ENCODE measurements around the gene P4HTM.

The P4HTM gene, protein sequence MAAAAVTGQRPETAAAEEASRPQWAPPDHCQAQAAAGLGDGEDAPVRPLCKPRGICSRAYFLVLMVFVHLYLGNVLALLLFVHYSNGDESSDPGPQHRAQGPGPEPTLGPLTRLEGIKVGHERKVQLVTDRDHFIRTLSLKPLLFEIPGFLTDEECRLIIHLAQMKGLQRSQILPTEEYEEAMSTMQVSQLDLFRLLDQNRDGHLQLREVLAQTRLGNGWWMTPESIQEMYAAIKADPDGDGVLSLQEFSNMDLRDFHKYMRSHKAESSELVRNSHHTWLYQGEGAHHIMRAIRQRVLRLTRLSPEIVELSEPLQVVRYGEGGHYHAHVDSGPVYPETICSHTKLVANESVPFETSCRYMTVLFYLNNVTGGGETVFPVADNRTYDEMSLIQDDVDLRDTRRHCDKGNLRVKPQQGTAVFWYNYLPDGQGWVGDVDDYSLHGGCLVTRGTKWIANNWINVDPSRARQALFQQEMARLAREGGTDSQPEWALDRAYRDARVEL

DNA sequence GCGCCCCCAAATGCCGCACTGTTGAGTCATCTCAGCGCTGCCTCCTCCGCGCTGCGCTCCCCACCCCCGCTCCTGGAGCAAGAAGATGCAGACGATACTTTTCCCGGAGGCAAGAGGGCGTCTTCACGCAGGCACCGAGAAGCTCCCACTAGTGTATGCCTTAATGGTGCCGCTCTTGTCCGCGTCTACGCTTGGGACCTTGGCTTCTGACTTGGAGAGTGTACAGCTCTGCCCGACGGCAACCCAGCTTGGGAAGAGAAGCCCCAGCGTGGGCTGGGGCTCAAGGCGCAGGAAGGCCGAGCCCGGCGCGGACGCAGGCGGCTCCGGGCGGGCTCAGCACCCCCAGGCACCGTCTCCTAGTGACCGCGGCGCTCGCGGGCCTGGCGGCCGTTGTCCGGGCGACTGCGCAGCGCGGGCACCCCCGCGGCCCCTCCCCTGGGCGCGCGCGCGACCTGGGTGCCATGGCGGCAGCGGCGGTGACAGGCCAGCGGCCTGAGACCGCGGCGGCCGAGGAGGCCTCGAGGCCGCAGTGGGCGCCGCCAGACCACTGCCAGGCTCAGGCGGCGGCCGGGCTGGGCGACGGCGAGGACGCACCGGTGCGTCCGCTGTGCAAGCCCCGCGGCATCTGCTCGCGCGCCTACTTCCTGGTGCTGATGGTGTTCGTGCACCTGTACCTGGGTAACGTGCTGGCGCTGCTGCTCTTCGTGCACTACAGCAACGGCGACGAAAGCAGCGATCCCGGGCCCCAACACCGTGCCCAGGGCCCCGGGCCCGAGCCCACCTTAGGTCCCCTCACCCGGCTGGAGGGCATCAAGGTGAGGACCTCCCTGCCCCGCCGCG is at the start of gene P4HTM:
TSS of gene P4HTM (plus strand) at position 446 of the 840 bp plus-strand sequence. CDS start at position 462, 16 bp downstream.
- DNase-seq (ENCODE audit: low read depth in 2 of 2), result peak; percentile 82 to 83

DNA sequence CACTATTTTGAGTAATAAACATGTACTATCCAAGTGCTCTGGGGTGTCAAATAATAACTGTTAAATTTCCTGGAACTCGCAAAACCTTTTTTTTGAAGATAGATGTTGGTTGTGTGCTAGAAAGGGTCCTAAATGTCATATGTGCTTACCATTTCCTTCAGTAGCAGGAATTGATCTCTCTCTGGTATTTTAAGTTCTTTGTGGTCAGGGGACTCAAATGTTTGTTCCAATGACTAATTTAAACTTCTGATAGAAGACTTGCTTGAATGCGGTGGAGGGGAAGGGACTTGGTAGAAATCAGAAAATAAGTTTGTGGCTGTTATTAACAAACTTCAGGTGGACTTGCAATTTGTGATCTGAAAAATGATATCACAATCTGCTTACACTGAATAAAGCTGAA is 44.6 kb upstream of the P4HTM start:
- no peak for DNase-seq (ENCODE audit: low read depth in 2 of 2)

DNA sequence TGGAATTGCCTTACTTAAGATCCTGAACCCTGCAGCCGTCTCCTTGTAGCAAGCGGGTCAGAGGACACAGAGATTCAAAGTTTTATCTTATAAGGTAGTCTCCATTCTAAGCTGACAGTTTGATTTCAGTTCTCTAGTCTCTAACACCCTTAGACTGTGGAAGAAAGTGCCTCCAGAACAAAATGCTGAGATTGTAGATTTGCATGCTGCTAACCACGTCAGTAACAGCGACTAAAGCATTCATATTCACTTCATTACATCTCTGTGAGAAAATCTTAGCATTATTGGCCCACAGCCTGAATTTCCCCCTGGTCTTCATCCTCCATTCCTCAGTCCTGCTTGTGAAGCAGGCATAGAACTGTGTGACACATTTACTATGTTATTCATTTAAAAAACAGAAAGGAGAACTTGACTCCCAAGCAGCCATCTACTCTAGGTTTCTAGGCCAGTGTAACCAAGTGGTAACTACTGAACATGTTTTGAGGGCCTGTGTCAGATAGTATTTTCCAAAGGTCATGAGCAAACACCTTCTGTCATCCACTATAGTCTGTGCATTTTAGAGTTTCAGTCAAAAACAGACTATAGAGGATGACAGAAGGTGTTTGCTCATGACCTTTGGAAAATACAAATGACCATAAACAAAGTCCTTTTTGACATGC is 44.0 kb upstream of the P4HTM start:
- DNase-seq (ENCODE audit: low read depth in 2 of 2), result no peak

DNA sequence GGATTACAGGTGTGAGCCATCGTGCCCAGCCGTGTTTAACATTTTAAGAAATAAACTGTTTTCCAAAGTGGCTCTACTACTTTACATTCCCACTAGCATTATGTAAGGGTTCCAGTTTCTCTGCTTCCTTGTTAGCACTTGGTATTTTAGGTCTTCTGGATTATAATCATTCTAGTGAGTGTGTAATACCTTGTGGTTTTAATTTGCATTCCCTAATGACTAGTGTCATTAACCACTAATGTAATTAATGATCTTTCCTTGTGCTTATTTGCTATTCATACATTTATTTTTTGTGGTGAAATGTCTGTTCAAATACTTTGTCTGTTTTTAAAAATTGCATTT is 40.7 kb upstream of the P4HTM start:
- no peak for DNase-seq (ENCODE audit: low read depth in 2 of 2)

DNA sequence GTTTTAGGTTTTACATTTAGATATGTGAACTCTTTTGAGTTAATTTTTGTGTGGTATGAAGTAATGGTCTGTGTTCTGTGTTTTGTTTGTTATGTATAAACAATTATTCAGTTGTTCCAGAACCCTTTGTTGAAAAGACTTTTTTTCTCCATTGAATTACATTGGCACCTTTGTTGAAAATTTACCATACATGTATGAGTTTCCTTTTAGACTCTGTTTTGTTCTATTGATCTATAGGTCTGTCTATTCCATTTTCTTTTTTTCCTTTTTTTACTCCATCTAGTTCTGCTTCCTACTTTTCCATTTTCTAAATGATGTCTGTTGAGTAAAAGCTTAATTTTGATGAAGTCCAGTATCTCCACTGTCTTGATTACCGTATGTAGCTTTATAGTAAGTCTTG is 40.0 kb upstream of the P4HTM start:
- no peak for DNase-seq (ENCODE audit: low read depth in 2 of 2)

DNA sequence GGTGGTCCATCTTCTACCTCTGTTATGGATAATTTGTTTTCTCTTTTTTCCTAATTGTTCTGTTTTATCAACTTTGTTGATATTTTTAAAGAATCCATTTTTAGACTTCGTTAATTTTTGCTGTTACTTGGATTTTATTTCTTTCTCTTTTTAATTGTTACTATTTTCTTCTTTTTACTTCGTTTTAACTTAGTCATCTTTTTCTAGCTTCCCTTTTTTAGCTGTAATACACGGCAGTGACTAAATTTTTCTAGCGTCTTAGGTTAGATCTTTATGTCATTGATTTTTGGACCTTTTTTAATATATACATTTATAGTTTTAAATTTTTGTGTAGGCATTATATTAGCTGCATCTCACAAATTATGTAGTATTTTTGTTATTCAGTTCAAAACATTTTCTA is 38.3 kb upstream of the P4HTM start:
- no peak for DNase-seq (ENCODE audit: low read depth in 2 of 2)

DNA sequence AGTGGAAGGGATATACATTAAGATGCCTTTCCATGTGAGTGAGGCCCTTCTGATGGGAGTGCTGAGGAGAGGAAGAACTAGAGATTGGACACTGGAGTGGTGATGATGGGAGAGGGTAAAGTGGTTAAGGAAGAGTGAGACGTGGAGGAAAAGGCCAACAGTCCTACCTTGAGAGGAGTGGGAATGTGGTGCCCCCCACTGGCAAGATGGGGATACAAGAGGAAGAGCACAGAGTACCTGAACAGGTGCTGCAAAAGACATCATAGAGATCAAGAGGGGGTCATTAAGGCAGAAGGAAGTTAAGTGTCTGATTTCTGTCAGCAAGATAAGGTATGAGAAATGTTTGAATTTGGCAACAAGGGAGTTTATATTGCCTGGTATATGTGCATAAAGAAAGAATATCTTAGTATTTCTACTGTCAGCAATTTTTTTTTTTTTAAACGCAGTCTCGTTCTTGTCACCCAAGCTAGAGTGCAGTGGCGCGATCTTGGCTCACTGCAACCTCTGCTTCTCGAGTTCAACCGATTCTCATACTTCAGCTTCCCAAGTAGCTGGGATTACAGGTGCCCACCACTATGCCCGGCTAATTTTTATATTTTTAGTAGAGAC is 37.4 kb upstream of the P4HTM start:
- DNase-seq (ENCODE audit: low read depth in 2 of 2), result no peak

DNA sequence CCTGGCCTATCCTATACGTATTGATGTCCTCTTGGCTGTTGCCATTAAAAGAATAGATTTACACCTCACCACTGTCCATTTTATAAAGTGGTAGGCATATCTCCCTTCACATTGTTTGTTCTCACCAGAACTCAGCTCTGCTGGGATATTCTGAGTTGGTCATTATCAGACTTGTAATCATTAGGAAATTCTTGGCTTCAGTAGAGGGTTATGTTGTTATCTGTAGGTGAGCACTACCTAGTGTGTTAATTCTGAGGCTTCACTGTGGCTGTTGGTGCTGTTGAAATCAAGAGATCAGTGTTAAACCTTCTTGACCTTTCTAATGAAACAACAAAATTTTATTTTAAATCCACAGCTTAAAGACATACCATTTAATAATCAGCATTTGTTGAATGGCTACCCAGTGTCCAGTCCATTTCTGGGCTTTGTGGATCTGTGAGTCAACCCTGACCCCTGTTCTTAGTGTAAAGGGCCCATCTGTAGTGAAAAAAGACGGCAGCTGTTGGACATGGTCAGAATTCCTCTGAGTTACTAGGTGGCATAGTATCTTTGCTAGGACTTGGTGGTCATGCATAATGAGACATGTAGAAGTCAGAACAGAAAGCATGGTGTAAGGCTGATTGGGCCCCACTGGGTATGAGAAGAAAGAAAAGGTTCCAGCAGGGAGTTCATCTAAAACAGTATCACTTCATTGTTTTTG is 32.9 kb upstream of the P4HTM start:
- no peak for DNase-seq (ENCODE audit: low read depth in 2 of 2)

DNA sequence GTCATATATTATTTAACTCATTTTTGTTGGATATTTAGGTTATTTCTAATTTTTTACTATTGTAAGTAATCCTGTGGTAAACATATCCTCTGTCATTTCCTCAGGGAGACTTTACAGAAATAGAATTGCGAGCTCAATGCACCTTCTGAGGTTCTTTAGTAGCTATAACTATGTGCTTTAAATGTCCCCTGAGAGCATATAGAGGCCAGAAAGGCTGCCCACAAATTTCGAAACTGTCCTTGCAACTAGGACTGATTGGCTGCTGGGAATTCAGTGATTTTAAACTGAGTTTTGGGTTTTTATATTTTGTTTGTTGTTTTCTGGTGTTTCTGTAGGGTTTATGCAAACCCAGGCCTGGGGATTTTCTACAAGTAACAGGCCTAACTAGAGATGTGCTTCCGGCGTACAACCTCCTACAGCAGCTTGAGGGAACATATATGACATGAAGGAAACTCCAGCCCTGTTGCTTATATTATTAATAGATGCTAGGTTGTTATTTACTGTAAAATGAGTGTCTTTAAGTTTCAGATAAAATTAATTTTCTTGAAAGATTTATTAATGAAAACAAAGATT is 29.1 kb upstream of the P4HTM start:
- DNase-seq (ENCODE audit: low read depth in 2 of 2), result no peak

DNA sequence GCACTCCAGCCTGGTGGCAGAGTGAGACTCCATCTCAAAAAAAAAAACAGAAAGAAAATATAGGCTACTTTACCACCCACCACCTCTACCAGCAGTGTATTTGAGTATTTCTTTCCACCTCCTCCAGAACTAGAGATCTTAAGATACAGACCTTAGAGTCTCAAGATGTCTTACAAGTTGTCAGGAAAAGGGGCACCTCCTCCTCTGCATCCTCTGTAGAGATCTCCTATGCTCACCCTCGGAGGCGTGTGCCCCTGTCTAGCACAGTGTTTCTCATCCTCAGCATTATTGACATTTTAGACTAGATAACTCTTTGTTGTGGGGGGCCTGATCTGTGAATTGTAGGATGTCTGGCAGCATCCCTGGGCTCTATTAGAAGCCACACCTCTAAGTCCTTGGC is 27.7 kb upstream of the P4HTM start:
- DNase-seq (ENCODE audit: low read depth in 2 of 2), result no peak

DNA sequence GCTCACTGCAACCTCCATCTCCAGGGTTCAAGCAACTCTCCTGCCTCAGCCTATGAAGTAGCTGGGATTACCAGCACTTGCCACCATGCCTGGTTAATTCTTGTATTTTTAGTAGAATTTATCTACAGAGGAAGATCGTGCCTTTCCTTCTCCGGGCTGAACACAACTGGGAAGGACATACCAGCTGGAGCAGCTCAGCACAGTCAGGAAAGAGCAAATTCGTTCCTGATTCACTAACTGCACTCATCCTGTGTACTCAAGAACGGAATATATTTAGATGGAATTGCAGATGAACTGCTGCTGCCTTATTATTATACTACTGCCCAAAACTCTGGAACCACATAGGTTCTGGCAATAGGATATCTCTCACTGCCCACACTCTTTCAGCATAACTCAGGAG is 27.1 kb upstream of the P4HTM start:
- no peak for DNase-seq (ENCODE audit: low read depth in 2 of 2)

DNA sequence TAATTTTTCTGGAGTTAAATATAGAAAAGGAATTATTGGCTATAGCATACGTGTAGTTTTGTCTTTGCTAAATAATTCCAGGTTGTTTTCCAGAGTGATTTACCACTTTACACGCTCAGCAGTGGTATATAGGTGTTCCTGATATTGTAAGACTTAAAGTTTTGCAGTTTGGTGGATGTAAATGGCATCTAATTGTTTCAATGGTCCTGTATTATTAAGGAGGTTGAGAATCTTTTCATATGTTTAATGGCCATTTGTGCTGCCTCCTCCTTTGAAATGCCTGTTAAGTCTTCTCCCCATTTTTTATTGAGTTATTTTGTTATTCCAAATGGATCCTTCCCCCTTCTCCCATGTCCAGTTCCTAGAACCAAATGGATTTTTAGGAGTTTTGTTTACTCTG is 26.4 kb upstream of the P4HTM start:
- DNase-seq (ENCODE audit: low read depth in 2 of 2), result no peak

DNA sequence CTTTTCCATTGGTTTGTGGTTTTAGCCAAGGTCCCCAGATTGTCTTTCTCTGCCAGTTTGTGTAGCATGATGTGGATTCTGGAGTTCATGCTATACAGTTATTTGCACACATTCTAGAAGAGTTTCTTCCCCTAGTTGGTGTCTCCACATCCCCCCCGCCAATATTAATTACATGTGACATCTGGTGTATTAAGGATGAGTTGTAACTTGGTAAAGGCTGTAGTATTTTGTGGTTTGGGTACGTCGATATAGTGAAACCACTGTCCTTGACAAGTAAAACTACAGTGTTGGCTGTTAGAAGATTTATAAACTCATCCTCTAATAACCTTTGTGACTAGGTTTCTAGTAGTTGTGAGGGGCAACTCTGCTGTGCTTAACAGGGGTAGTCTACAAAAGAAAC is 23.7 kb upstream of the P4HTM start:
- no peak for DNase-seq (ENCODE audit: low read depth in 2 of 2)

DNA sequence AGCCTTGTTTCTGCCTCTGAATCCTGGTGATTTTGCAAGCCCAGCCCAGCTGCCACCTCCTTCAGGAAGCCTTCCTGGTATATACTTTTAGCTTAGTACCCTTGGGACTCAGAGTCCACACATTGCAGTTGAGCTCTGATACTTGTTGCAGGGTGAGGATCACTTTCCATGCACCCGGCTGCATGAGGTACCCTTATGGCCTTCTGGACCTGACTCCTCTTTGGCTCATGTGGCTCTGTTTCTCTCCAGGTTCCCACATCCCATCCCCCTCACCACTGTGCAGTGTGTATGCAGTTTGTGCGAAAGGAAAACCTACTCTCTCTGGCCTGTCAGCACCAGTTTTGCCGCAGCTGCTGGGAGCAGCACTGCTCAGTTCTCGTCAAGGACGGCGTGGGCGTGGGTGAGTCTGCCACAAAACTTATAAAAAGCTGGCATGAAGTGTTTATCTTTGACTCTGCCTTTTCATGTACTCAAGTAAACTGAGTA is 23.1 kb upstream of the P4HTM start:
- DNase-seq (ENCODE audit: low read depth in 2 of 2), result no peak

DNA sequence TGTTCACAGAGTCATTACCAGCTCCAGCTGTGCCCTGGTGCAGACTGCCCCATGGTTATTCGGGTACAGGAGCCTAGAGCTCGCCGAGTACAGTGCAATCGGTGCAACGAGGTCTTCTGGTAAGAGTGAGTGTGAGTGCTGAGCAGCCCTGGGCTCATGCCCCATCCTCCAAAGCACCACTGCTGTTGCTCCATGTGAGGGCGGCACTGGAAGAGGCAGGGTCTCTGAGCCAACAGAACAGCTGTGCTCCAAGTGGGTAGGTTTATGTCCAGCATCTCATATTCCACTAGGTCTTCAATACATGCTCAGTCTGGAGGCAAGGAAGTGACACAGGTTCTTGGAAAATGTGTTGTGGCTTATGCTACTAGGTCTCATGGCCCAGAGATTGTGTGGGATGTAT is 19.5 kb upstream of the P4HTM start:
- DNase-seq (ENCODE audit: low read depth in 2 of 2), result no peak

DNA sequence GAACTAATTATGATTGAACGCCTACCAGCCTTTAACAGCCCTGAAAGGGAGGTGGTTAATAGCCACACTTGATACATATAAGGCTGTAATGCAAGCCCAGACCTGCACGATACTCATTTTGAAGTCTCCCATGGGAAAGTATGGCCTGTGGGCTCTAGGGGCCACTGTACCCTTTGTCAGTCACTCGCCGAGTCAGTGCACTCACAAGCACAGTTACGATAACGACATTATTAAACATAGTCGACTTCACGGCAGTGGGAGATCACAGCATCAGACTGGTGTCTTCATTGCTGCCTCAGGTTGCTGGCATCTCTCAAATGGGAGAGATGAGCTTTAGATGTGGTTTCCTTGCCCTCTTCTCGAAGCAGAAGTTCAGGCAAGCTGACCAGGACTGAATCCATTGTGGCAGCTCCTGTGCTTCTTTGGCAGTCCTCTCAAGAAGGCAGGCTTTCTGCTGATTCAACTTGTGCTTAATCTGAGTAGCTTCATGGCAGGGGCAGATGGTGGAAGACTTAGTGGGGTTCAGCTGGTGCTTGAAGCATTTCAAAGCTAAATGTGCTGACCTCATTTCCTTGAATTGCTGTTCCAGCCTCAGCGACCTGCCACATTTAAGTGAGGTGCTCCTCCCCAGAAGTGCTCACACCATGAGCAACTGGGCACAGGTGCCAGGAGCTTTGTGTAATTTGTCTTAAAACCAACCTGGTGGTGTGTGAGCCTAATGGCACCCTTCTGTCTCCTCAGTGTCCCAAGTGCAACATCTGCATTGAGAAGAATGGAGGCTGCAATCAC is 15.8 kb upstream of the P4HTM start:
- DNase-seq (ENCODE audit: low read depth in 2 of 2), result no peak

DNA sequence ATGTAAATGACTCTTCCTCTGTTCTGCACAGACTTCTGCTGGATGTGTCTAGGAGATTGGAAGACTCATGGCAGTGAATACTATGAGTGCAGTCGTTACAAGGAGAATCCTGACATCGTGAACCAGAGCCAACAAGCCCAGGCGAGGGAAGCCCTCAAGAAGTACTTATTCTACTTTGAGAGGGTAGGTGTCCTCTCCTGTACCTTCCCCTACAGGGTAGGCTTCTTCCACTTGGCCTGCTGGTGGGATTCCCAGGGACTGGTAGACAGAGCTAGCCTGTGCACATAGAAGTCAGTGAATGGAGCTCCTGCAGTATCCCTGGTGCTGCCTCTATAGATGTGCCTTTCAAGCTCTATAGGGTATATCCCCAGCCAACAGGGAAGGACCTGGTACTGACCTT is 10.6 kb upstream of the P4HTM start:
- DNase-seq (ENCODE audit: low read depth in 2 of 2), result no peak

DNA sequence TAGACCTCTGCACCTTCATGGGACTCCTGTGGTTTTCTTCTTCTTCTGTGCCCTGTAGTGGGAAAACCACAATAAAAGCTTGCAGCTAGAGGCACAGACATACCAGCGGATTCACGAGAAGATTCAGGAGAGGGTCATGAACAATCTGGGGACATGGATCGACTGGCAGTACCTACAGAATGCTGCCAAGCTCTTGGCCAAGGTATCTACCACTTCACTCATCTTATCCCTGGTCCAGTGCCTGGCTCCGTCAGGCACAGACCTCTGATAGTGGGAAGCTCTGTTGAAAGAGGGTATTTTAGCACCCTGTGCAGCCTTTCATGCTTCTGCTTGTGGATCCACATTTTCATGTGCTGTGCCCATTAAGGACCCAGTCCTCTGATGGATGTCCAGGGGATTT is 9.7 kb upstream of the P4HTM start:
- DNase-seq (ENCODE audit: low read depth in 2 of 2), result no peak

DNA sequence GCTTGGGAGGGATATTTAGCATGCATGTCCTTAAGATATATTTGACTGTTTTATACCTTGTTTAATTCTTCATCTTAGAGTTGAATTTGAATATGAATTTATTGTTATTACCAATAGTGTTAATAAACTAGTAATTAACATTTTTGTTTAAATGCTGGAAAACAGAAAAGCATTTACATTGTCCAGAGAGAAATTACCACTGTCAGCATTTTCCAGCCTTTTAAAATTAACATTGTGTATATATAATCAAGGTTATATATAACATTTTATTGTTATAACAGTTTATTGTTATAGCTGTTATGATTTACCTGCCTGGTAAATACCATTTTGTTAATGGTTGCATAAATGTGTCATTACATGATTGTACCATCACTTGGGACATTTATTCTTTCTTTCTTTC is 8.0 kb upstream of the P4HTM start:
- no peak for DNase-seq (ENCODE audit: low read depth in 2 of 2)

DNA sequence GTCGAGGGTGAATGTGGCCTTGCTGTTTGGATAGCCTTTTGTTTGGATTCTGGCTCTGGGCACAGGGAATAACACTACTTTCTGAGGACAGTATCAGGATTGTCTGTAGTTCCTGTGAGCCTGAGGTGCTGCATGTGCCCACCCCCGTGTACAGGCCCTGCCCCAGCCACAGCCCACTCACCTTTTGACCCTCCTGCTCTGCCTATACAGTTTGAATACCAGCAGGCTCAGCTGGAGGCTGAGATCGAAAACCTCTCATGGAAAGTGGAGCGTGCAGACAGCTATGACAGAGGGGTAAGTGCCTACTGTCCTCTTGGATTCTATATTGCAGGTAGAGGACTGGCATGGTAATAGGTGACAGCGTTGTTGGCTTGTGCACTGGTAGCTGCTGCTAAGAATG is 7.4 kb upstream of the P4HTM start:
- DNase-seq (ENCODE audit: low read depth in 2 of 2), result no peak
